ENCODE data around the gene MTCL1.

MTCL1 gene

GRCh38 chr18:8797206-8797605 lies 91.8 kb downstream of the MTCL1 start:
- Histone ChIP-seq H3K4me3 (ENCODE audit: low read depth in 1 of 2, low read length in 2 of 2) (no peak overlapping the region), H2AFZ (ENCODE audit: low read depth, low read length) (no peak overlapping the region), H3K27me3 (ENCODE audit: insufficient read depth, low read length, poor library complexity) (no peaks in the 10 kb centered on the region), H3K4me1 (ENCODE audit: insufficient read depth, low read length) (peaks cover 8% of the 10 kb centered on the region), H3K36me3 (ENCODE audit: insufficient read depth, low read length) (no peaks in the 10 kb centered on the region; the same call in 1 of the 2 replicates), H3K27ac (ENCODE audit: low read length) (no peak overlapping the region), H3K9ac (ENCODE audit: low read depth, low read length) (no peak overlapping the region), H3K9me3 (ENCODE audit: insufficient read depth, low read length, severe bottlenecking) (no peaks in the 10 kb centered on the region), H3K4me2 (ENCODE audit: insufficient read depth, low read length) (no peak overlapping the region), H4K20me1 (ENCODE audit: insufficient read depth, low read length) (no peaks in the 10 kb centered on the region), H3K79me2 (ENCODE audit: insufficient read depth, low read length) (no peaks in the 10 kb centered on the region)
- DNase-seq (no peak), ATAC-seq (ENCODE audit: insufficient read depth, low read depth) (no peak)
- TF ChIP-seq CTCF (IDR thresholded peaks at IDR 0.05; ENCODE audit: borderline replicate concordance, extremely low read depth, low read length, poor library complexity, severe bottlenecking), result no peak
- no peak for TF ChIP-seq EZH2 (IDR thresholded peaks at IDR 0.05; ENCODE audit: borderline replicate concordance, low read depth, low read length, severe bottlenecking)

- TF ChIP-seq EZH2 (IDR thresholded peaks at IDR 0.05; ENCODE audit: borderline replicate concordance, low read depth, low read length, severe bottlenecking) (no peak), CTCF (IDR thresholded peaks at IDR 0.05; ENCODE audit: borderline replicate concordance, extremely low read depth, low read length, poor library complexity, severe bottlenecking) (no peak)
- no peak overlapping the region for H3K27ac ChIP-seq (ENCODE audit: low read length)
- no peak overlapping the region for H2AFZ ChIP-seq (ENCODE audit: low read depth, low read length)
- no peaks in the 10 kb centered on the region for H3K79me2 ChIP-seq (ENCODE audit: insufficient read depth, low read length)
- no peak overlapping the region for H3K4me3 ChIP-seq (ENCODE audit: low read depth in 1 of 2, low read length in 2 of 2)
- H3K4me1 ChIP-seq (ENCODE audit: insufficient read depth, low read length), result peaks cover 8% of the 10 kb centered on the region
- DNase-seq (no peak), ATAC-seq (ENCODE audit: insufficient read depth, low read depth) (no peak)
- no peaks in the 10 kb centered on the region; the same call in 1 of the 2 replicates for H3K36me3 ChIP-seq (ENCODE audit: insufficient read depth, low read length)
- H3K27me3 ChIP-seq (ENCODE audit: insufficient read depth, low read length, poor library complexity), result no peaks in the 10 kb centered on the region
- H4K20me1 ChIP-seq (ENCODE audit: insufficient read depth, low read length), result no peaks in the 10 kb centered on the region
- no peak overlapping the region for H3K4me2 ChIP-seq (ENCODE audit: insufficient read depth, low read length)
- no peak overlapping the region for H3K9ac ChIP-seq (ENCODE audit: low read depth, low read length)
- no peaks in the 10 kb centered on the region for H3K9me3 ChIP-seq (ENCODE audit: insufficient read depth, low read length, severe bottlenecking)
Observed at GRCh38 chr18:8799001-8799400, 93.6 kb downstream of the MTCL1 start.

- Histone ChIP-seq H3K4me1 (ENCODE audit: insufficient read depth, low read length) (peaks cover 8% of the 10 kb centered on the region), H3K4me2 (ENCODE audit: insufficient read depth, low read length) (no peak overlapping the region), H3K79me2 (ENCODE audit: insufficient read depth, low read length) (no peaks in the 10 kb centered on the region), H4K20me1 (ENCODE audit: insufficient read depth, low read length) (no peaks in the 10 kb centered on the region), H3K4me3 (ENCODE audit: low read depth in 1 of 2, low read length in 2 of 2) (no peak overlapping the region), H3K27me3 (ENCODE audit: insufficient read depth, low read length, poor library complexity) (no peaks in the 10 kb centered on the region), H3K36me3 (ENCODE audit: insufficient read depth, low read length) (no peaks in the 10 kb centered on the region; the same call in 1 of the 2 replicates), H3K27ac (ENCODE audit: low read length) (no peak overlapping the region), H2AFZ (ENCODE audit: low read depth, low read length) (no peak overlapping the region), H3K9ac (ENCODE audit: low read depth, low read length) (no peak overlapping the region), H3K9me3 (ENCODE audit: insufficient read depth, low read length, severe bottlenecking) (no peaks in the 10 kb centered on the region)
- DNase-seq (no peak), ATAC-seq (ENCODE audit: insufficient read depth, low read depth) (no peak)
- TF ChIP-seq CTCF (IDR thresholded peaks at IDR 0.05; ENCODE audit: borderline replicate concordance, extremely low read depth, low read length, poor library complexity, severe bottlenecking) (no peak), EZH2 (IDR thresholded peaks at IDR 0.05; ENCODE audit: borderline replicate concordance, low read depth, low read length, severe bottlenecking) (no peak)
Observed at GRCh38 chr18:8799596-8800441, 94.5 kb downstream of the MTCL1 start.
